ENCODE results near the gene PIGH.
"Not testable (repeated sequence)": the region's sequence is repeated elsewhere in the genome, so short reads cannot be mapped to it uniquely, and the experiment has no call there.

Gene PIGH, protein sequence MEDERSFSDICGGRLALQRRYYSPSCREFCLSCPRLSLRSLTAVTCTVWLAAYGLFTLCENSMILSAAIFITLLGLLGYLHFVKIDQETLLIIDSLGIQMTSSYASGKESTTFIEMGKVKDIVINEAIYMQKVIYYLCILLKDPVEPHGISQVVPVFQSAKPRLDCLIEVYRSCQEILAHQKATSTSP

DNA sequence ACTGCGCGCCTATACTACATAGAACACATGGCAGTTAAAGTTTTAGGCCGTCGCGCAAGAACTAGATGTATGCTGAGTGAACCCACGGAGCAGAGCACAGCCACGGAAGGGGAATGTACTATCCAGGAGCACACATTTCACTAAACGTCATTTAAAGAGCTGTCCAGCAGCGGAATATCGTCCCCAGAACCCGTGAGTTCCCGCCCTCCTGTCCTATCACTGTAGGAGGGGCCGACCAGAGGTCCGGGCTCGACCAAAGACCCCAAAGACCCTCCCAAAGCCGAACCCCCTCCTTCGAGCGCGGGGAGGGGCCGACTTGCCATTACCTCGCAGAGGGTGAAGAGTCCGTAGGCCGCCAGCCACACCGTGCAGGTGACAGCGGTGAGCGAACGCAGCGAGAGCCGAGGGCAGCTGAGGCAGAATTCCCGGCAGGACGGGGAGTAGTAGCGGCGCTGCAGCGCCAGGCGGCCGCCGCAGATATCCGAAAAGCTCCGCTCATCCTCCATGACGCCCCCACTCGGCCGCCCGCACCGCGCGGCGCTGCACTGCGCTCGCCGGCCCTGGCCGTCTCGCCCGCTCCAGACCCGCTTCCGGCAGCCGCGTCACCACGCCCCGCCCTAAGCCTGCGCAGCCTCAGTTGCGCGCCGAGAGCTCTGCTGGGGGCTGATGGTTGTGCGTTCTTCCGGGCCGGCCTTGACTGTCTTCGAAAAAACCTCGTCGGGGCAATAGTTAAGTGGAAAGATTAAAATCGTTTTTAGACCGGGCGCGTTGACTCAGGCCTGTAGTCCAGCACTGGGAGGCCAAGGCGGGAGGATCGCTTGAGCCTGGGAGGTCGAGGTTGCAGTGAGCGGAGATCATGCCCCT lies at the start of gene PIGH:
TSS of gene PIGH (minus strand) at position 571 of the 864 bp plus-strand sequence. CDS start at position 506, 65 bp downstream.
- peak; percentile 88 for DNase-seq (ENCODE audit: low spot score)

DNA sequence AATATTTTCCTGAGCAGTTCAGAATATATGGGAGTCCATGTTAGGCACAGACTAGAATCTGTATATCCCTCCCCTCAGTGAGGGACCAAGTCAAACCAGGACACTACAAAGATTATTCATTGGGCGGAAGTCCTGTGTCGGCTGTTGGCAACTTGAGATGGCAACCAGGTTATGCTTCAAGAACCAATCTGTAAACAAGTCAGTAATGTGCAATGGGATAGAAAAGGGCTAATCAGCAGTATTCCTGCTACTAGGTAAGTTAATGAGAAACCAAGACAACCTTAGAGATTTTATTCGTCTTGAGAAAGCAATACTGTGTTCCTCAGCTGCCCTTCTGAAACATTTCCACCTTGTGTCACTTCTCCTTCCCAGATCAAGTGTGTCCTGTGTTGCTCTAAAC lies 46.1 kb upstream of the PIGH start:
- no peak for DNase-seq (ENCODE audit: low spot score)

DNA sequence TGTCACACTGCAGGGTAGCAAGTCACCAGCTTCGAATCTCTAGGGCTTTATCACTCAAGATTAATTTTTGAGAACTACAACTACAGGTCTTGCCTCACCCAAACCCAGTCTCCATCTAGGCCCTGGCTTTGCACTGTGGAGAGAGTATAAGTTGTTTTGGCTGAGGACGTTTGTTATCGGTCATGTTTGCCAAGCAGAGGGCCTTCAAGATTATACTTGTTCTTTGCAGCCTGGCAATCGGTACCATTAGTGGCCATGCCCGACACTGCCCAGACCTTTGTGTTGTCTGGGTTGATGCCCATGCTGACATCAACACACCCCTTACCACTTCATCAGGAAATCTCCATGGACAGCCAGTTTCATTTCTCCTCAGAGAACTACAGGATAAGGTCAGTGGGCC lies 45.3 kb upstream of the PIGH start:
- DNase-seq (ENCODE audit: low spot score), result no peak

DNA sequence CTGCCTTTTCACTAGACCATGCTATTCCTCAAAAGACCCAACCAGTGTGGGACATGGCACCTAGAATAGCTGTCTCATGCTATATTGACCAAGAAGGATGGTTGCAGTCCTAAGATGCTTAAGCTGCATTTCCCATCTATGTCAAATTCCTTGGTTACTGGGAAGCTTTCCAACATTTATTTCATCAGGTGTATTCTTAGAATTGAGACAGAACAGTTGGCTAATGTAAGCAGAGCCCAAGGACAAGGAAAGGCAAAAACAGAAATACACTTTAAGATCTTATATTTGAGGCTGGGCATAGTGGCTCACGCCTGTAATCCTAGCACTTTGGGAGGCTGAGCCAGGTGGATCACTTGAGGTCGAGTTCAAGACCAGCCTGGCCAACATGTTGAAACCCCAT lies 44.4 kb upstream of the PIGH start:
- no peak for DNase-seq (ENCODE audit: low spot score)

DNA sequence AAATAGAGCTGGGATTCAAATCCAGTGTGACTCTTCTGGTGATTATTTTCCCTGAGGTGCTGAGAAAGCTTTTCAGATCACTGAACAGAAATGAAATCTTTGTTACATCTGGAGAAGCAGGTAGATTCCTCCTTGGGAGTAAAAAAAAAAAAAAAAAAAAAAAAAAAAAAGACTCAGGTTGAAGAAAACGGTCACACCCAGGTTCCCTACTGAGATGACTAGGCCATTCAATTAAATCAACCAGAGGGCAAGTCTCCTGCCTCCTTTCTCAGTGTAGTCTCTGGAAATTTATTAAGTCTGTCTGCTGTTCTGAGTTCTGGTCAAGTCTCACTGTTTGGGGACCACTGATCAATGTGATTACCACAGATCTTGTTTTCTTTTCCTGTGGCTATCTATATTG lies 43.6 kb upstream of the PIGH start:
- no peak for DNase-seq (ENCODE audit: low spot score)

DNA sequence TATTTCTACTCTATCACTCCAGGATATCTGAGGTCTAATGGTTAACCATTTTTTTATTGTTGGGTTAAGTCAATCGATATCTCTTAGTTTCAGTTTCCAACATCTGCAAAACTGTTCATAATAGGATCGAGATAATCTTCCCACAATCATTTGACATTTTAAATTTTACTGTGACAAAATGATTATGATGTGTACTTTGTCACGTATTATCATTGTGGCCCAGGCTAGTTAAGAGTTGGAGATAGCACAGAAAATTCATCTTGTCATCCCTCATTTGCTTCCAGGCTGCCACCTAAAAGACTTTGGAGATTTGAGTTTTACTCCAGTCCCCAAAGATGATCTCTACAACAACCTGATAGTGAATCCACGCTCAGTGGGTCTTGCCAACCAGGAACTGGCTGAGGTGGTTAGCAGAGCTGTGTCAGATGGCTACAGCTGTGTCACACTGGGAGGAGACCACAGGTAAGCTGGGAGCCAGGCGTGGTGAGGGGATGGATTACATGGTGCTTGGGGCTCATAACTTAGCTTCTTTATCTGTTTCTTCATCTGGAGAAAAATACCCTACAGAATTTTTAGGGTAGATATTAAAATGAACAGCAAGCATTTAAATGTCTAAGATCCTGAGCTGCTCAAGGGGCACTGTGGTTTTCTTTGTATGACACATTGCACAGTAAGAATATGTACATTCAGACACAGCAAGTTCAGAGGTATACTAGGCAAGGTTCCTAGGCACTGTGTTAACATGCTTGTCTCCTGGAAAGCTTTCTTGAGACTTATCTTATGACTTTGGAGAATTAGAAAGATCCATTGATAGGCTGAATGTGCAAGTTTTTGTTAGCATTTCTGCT lies 42.1 kb upstream of the PIGH start:
- DNase-seq (ENCODE audit: low spot score), result no peak

DNA sequence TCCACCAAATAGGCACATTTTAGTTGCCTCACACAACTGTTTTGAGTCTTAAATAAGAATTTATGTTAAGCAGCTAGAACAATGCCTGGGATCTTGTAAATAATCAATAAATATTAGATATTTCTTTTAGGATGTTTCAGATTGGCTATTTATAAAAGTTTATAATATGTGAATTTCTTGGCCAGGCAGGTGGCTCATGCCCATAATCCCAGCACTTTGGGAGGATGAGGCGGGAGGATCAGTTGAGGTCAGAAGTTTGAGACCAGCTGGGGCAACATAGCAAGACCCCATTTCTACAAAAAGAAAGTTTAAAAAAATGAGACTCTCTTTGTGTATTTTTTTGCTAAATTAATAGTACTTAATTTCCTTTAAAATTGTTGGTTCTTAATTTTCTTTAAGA lies 41.4 kb upstream of the PIGH start:
- no peak for DNase-seq (ENCODE audit: low spot score)

DNA sequence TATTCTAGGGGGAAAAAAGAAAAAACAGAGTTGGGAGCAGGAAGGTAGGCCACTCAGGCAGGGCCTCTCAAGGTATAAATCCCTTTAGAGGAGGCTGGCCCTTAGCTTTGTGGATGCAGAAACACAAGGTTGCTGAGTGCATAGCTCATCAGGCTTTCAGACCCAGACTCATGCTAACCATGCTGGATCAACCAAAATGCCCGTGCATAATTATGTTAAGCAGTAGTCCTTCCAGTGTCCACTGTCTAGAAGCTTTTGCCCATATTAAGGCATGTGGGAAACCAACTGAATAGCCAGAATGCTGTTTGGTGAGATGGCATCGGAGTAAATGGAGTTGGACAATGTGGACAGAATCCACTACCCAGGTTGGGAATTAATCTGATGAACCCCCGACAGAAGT lies 38.6 kb upstream of the PIGH start:
- no peak for DNase-seq (ENCODE audit: low spot score)

DNA sequence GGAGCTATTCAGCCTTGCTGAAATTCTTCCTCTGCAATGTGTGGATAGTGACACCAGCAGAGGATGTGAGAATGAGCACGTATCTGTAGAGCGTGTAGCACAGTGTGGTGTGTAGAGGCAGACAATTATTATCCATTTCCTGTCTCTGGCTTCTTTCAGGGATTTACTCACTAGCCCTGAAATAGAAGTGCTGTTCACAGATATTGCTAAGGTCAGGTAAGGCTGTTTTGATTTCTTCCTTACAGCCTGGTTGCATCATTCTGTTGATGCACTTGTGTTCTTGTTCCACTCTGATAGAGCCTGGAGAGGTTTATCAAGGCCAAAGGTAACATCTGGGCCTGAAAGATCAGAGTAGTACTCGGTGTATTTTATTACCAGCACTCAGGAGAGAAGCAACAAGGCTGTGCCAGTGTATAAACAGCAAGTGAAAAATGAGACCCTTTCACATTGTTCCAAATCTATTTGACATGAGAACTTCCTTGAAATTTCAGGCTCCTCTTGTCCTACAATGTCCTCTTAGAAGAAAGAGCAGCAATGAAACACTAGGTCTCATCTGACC lies 36.4 kb upstream of the PIGH start:
- peak; percentile 12 for DNase-seq (ENCODE audit: low spot score)

DNA sequence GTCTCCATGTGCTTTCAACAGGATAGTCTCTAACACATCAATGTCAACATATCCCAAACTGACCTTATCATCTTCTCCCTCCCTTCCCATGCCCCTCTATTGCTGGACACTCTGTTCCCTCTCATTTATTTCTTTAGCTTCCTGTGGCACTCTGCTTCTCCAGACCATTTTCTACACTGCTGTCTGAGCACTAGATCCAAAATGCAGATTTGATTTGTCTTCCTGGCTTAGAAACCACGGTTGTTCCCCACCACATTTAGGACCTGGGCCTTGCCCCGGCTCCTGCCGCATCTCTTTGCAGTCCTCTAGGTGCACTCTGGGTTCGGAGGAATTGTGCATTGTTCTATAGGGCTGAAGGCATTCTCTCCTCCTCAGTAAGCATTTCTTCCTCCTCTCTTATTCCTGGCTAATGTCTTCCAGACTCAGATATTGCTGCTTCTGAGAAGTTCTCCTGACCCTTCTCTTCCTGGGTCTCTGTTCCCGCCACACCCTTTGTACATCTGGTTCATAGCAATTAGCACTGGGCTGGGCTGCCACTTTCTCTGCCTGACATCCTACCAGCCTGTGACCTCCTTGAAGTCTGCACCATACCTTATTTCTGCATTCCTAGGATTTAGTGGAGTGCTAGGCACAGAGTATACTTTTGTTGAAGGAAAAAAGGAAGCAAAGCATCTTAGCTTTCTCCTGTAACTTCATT lies 33.5 kb upstream of the PIGH start:
- no peak for DNase-seq (ENCODE audit: low spot score)

DNA sequence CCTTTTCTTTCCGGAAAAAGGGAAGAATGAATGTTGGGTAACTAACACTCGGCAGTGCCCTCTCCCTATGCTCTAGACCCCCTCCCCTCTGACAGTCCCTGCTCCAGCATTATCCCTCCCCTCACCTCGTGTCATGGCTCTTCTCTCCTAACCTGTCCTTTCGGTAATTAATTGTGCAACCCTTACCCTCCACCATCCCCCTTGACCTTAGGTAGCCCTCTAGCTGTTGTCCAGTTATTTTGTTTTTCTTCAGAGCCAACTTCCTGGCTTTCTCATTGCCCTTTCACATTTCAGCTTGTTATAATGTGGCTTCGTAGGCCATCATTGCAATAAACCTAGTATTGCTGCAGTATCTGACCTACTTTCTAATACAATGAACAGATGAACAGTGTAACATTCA lies 30.9 kb upstream of the PIGH start:
- no peak for DNase-seq (ENCODE audit: low spot score)

DNA sequence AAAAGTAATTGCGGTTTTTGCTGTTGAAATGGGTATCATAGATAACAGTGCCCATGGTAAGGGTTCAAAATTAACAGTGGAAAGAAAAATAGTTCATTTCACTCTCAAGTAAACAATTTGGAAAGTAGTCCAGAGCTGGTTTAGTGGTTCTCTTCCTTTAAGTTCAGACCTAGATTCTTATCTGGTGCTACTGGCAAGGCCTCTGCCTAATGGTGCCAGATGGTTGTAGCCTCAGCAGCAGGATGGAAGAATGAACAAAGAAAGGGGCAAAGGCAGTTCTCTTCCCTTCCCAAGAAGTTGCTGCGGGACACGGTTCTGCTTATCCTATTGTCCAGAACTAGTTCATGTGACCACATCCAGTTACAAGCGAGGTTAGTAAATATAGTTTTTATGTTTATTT lies 30.1 kb upstream of the PIGH start:
- DNase-seq (ENCODE audit: low spot score), result no peak

DNA sequence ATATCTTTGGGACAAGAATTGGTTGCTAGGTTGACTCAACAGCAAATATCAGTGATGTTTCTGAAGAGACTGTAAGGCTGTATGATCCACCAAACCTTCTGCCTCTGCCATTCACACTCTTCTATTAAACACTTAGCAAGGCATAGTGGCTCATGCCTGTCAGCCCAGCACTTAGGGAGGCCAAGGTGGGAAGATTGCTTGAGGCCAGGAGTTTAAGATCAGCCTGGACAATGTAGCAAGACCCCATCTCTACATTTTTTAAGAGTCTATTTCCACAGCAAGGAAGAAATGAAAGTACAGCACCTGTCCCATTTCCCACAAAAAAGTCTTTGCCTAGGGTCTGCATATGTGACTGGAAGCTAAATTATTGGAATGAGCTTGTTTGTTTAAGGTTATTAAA lies 27.5 kb upstream of the PIGH start:
- DNase-seq (ENCODE audit: low spot score), result no peak

DNA sequence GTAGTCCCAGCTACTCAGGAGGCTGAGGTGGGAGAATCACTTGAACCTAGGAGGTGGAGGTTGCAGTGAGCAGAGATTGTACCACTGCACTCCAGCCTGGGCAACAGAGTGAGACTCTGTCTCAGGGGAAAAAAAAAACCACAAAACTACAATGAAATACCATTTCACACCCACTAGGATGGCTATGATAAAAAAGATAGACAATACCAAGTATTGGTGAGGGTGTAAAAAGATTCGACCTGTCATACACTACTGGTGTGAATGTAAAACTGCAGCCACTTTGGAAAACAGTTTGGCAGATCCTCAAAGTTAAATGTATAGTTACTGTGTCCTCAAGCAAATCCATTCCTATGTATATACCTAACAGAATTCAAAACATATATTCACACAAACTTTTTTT lies 26.1 kb upstream of the PIGH start:
- DNase-seq (ENCODE audit: low spot score), result not testable (repeated sequence)

DNA sequence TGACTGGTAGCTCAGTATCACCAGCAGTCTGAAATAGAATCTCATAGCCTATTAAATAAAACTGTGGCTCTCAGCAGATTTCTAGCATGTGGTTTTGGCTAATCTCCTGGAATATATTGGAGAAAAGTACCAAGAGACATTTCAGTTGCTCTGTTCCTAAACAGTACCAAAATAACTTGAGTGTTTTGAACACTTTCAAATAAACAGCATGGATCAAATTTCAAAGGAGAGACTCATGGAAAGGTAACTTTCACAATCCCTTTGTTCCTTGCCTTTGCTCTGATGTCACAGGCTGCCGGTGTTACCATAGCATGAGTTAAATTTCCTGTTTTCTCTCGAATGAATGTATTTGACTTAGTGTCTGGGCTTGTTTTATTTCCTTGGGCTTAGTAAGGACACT lies 23.0 kb upstream of the PIGH start:
- DNase-seq (ENCODE audit: low spot score), result no peak

DNA sequence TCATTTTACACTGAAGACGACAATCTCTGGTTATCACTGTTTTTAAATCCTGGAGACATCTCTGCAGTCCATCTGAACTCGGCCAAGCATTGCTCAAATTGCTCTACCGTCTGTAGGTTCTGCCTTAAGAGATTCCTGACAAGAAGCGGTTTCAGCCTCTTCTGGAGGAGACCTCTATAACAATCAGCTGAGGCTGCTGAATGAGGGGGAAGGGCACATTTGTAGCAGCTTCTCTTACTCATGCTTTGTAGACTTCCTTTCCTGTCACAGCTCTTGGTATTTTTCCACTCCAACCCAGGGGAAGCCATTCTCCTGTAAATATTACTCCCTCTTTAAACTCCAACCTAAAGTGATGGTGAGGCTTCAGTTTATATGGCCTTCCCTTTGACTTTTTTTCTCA lies 22.6 kb upstream of the PIGH start:
- DNase-seq (ENCODE audit: low spot score), result peak; percentile 52

DNA sequence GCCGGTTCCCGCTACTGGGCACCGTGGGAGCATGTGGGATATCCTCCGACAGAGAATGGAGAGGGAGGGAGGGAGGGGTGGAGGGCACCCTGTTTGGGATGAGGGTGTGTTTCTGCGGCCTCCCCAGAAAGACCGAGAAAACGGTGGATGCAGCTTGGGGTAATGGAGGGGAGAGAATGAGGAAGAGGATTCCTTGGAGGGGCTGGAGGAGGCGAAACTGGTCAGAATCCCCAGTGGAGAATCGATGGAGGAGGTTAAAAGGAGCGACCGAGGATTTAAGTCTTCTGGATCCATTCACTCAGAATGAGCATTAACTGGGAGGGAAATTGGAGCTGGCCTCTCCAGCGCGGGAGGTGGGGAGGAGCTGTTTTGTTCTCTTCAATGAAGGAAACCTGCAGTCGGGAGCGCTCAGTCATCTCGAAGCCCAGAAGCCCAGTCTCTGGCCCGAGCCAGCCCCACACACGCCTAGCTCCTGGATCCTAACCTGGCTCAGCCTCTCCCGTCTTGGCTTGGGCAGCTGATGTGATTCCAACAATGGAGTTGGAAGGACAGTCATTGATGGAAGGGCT lies 20.2 kb upstream of the PIGH start:
- no peak for DNase-seq (ENCODE audit: low spot score)

DNA sequence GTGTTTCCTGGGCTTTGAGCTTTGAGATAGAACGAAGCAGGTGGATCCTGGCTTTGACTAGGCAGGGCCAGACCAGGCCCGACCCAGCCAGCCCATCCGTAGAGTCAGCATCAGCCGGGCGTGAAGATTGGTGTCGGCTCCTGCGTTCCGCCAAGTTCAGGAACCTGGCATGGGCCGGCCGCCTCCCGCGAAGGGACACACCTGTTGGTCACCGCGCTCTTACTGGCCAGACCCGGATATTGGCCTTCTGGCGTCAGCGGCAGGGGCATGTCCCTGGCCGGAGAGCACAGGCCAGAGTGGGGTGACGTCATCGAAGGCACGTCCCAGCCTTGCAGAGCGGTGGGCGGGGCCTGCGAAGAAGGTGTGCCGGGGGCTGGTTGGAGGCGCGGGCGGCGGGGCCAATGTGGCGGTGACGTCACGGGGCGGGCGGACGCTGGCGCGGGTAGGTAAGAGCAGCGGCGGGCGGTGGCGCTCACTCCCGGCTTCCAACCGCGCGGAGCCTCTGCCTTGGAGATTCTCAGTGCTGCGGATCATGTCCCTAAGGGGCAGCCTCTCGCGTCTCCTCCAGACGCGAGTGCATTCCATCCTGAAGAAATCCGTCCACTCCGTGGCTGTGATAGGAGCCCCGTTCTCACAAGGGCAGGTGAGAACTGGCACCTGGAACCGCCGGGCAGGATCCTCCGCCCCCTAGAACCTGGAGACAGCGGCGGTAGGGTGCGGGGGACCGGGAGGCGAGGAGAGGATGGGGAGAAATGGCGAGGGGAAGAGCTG lies 19.6 kb upstream of the PIGH start, which contains the start of gene ARG2:
TSS of gene ARG2 (plus strand) at position 475 of the 771 bp plus-strand sequence. CDS start at position 533, 58 bp downstream.
- peak; percentile 86 for DNase-seq (ENCODE audit: low spot score)

DNA sequence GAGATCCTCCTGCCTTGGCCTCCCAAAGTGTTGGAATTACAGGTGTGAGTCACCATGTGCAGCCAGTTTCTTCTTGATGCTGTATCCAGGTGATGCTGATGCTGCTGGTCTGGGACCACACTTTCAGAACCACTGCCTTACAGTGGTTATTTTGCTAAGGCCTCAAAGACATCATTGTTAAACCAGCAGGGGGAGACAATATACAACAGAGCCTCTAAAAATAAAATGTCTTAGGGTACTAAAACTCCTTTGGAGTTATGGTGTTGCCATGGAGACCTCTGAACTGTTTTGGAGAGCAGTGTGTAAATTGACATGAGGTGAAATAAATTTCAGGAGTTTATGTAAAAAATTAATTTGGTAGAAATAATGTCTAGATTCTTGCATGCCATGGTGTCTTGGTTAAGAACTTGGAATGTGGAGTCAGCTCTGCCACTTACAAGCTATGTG lies 18.6 kb upstream of the PIGH start:
- peak; percentile 85 for DNase-seq (ENCODE audit: low spot score)

DNA sequence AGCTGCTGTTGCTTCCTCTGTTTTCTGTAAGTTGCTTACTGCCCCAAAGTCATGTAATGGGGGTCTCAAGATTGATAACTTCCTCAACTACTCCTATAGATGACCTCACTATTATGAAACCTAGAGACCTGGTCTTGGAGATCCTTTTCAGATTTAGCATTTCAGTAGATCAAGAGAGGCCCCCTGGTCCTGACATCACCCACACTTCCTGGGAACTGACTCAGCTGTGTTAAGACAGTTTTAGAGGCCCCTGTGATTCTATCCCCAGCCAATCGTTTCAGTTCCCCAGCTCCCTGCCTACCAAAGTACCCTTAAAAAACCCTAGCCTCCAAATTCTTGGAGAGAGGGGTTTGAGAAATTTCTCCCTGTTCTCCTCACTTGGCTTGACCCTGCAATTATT lies 10.4 kb upstream of the PIGH start:
- DNase-seq (ENCODE audit: low spot score), result no peak

Measured in NAMALWA (cell line).